DMS114 treated with DMSO at 0.1 percent for 48 hours (cell line): Measurements from ENCODE around the gene RPL10A.
"Not testable (repeated sequence)": the region's sequence is repeated elsewhere in the genome, so short reads cannot be mapped to it uniquely, and the experiment has no call there.

Experiments used
- DNase-seq: peaks from one replicate; lab custom pipeline; 2025; ENCODE audit not compliant: unreplicated experiment; lab: John Stamatoyannopoulos, UW

The RPL10A gene

DNA sequence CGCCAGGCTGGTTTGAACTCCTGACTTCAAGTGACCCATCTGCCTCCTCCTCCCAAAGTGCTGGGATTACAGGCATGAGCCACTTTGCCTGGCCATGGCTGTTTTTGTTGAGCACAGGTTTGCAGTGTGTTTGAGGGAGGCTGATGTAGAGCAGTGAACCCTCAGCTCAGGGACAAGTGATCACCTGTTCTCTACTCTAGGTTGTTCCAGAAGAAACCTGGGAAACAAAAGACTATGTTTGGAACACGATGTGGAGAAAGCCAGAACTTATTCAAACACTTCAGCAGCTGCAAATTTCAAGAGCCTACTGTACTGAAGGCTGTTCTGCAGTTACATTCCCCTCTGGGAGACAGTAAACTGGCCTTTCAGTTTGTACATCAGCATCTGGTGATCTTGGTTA, 39.8 kb downstream of the RPL10A start:
- no peak for DNase-seq

DNA sequence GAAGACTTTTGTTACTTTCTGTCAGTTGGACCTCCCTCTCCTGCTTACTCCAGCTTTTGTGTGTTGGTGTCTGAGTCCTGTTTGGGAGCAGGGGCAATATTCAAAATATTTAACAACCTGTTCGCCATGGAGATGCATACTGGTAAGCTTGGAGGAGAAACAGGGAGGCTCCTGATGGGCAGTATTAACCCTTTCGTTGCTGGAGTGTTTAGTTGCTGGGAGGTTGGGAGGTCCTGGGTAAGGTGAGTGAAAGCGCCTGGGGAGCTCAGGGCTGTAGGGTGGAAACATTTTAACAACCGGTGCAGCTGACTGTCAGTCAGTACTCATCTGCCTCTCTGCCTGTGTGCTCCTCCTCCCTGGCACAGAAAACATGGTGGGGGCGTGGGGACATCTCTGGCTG, 40.3 kb downstream of the RPL10A start:
- DNase-seq, result no peak

DNA sequence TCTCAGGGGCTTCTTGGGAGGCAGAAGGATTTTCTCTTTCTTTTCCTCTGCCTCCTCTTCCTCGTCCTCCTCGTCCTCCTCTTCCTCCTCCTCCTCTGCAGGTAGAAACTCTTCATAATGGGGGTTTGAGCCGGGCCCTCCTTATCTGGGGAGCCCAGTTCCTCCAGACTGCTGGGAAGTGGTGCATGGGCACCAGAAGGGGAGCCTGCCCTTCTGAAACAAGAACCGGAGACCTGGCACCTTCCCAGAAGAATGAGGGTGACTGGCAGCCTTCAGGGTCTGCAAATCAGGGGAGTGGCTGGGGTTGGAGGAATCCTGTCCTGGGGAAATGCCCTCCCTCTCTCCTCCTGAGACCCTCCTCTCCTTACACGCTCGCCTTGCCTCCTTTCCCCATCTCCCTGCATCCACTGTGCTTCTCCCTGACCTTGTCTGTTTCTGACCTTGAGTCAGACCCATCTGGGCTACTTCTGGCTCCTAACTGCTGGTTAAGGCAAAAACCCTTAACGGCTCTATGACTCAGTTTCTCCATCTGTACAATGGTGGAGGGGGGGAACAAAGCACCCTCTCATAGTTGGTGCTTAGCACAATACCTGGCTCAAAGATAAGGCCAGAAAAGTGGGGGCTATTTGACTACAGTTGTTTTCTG, 42.8 kb downstream of the RPL10A start:
- no peak for DNase-seq

DNA sequence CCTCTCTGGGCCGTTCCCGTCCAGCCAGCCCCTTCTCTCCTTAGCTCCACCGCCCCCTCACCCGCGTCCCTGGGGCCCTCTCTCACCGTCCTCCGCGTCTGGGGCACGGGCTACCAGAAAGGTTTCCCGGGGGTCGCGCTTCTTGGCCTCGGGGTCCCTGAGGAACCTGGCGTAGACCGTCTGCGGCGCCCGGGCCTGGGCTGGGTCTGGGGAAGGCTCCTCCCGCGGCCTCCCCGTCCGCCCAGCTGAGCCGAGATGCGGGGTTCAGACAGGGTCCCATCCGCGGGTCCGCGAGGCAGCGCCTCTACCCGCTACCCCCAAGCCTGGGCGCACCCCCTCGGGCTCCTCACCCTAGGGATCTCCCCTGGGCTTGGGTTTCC, 43.4 kb downstream of the RPL10A start:
- DNase-seq, result no peak

DNA sequence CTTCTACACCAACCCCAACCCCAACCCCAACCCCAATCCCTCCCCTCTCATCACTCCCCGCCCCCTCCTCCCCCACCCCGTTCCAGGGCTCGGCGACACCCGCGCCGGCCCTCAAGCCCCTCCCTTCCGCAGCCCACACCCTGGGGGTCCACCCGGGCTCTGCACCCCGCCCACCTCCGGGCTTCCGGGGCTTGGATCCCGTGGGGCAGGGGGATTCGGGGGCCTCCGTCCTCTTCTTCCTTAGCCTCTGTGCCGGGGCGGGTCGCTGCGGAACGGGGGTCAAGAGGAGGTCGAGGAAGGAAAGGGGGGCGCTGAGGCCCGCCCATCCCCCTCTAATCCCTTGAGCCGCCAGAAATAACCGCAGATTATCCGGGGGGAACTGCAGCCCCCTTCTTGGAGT, 43.8 kb downstream of the RPL10A start:
- no peak for DNase-seq

DNA sequence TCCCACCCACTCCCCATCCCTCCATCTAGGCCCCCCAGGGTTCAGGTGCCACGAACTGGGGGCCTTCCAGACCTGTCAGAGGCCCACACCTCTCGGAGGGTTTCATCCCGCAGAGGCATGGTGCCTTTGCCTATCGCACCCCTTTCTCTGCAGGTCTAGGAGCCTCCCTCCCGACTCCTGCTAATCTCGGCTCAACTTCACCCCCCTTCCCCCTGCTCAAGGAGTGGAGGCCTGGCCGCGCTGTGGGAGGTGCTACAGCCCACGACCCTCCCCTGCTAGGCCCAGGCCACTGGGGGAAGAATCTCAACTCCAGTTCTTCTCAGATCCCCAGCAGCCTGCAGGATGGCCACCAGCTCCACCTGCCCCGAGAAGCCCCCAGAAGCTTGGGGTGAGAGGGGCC, 44.5 kb downstream of the RPL10A start, which contains the start of gene TULP1:
Gene TULP1 (minus strand): TSS at position 157 of the 400 bp plus-strand sequence. CDS start 38 bp downstream, at position 119.
- DNase-seq, result no peak

DNA sequence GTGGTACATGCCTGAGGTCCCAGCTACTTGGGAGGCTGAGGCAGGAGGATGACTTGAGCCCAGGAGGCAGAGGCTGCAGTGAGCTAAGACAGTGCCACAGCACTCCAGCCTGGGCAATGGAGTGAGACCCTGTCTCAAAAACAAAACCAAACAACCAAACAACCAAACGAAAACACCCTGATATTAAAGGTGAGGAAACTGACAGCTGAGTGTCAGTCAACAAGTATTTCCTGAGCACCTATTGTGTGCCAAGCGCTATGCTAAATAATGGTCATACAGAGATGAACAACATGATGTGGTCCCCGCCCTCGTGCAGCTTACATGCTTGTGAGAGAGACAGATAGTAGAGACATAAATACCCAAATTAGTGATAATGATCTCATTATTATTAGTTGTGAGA, 46.4 kb downstream of the RPL10A start:
- no peak for DNase-seq

DNA sequence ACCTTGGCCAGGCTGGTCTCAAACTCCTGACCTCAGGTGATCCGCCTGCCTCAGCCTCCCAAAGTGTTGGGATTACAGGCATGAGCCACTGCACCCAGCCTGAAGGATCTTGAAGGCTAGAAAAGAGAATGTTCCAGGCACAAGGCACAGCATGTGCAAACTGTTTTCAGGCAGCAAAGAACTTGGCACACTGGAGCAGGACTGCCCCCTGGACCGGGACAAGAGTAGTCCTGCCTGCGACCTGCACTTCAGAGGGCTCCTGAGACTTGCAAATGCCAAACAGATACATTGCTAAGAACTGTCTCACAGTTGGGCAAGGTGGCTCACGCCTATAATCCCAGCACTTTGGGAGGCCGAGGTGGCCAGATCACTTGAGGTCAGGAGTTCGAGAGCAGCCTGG, 47.7 kb downstream of the RPL10A start:
- DNase-seq, result not testable (repeated sequence)

DNA sequence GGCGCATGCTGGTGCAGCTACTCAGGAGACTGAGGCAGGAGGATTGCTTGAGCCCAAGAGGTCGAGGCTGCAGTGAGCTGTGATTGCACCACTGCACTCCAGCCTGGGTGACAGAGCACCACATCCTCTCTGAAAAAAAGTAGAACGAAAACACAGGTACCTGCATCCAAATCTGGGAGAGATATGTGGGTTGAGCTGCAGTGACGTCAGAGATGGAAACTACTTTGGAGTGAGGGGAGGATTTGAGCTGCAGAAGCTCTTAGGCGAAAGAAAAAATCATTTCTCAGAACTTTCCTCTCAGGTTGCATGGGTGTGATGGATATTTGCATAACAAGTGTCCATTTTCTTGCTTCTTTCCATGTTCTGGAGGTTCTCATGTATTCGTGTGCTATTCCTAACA, 48.5 kb downstream of the RPL10A start:
- no peak for DNase-seq

DNA sequence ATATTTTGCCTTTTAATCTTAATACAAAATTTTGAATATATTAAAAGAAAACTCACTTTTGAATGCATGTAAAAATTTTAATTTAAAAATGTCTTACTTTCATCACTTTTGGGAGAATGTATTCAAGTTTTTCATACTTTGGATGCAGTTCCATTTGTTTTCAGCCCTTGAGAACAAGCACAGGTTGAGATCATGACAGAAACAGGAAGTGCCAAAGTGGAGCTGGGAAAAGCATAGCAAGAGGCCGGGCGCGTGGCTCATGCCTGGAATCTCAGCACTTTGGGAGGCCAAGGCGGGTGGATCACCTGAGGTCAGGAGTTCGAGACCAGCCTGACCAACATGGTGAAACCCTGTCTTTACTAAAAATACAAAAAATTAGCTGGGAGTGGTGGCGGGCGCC, 49.8 kb downstream of the RPL10A start:
- DNase-seq, result not testable (repeated sequence)

DNA sequence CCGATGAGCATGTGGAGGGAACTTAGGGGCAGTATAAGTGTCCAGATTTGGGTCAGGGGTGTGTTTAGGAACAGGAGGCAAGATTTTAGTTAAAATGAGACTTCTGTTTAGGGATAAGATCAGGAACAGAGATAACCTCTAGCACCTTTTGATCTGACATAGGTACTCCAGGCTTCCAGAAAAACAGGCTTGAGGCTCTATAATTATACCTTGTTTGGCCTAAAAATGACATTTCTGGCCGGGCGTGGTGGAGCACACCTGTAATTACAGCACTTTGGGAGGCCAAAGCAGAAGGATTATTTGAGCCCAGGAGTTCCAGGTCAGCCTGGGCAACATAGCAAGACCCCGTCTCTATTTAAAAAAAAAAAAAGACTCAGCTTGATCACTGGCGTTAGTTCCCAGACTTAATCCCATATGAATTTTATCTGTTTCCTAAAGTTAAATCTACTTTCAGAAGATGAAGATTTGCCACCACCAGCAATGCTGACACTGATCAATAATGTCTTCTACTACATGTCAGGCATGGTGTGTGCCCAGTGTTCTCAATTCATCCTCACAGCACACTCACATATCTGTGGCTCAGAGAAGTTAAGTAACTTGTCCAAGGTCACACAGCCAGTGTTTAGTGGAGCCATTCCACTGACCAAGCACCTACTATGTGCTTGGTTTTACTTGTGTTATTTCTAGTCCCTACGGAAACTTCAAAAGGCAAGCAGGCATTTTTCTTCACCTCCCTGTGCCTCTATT, 50.5 kb downstream of the RPL10A start:
- DNase-seq, result no peak

DNA sequence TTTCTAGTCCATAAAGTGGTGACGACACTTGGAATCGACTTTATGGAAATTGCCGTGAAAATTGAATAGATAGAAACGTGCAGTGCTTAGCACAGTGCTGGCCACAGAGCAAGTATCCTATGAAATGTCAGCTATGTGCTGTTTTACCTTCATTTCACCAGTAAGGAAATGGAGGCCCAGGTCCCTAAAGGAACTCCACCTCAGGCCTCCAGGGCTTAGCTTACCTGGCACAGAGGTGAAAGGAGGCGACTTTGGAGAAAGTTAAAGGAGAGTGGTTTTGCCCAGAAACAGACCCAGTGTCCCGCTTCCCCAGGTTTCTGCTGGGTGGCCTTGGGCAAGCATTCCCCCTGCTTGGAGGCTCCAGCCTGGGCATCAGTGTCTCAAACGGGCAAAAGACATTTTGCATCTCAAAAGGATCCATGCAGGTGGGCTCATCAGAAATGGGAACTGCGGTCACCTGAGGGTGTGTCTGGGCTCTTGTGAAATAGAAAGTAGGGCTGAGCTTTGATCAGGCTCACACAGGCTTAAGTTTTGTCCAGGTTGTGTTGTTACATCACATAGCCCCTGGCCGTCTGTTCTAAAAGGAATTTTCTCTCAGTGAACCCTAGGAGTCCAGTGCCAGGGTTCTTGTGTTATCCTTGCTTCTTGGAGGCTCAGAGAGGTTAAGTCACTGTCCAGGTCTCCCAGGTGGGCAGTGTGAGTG, 51.3 kb downstream of the RPL10A start:
- no peak for DNase-seq
